ENCODE results near the gene LMNTD2. TPM values are rescaled to one million over a fixed set of nuclear protein-coding genes. Genes with fewer than 3 reads are reported as not detected.
A peak's percentile ranks its signal among the peaks of the same experiment; 100 is the strongest.

Gene LMNTD2
- polyA plus RNA-seq, 2 of the 4 experiments (the other 2 are of a cell fraction), result 2.2 to 3.5 TPM

DNA sequence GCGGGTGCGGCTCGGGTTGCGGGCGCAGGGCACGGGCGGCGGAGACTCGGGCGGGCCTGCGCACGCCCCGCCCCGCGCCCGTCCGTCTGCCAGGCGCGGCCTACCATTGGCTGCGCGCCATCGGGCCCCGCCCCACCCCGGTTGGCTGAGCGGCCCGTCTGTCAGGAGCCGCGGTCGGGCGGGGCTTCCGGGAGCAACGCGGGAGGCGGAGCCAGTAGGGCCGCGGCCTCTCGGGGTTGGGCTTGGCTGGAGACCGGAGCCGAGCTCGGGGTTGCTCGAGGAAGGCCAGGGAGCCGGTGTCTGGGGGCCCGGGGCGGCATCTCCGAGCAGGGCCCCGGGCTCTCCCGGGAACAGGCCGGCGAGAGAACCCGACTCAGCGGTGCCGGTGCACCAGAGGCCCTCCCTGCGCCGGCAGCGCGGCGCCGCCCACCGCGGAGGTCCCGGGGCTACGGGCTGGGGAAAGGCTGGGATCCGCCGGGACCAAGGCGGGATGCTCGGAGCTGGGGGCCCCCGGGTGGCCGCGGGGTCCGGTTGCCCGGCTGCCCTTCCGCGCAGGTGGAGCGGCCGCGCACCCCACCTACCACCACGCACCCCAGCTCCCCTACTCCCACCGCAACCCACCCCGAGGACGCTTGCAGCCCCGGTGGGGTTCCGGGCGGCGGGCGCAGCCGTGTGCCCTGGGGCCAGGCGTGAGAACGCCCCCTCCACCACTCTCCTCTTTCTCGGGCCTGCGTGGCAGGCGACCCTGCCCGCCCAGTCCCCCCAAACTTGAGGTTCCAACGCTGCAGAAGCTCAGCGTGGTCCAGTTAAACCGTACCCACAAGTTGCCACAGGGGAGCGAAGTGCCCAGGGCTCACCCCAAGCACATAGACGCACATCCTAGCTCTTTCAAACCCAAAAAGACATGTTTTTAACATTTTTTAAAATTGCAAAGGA, 24.8 kb downstream of the LMNTD2 start, which contains the start of gene HRAS:
TSS of gene HRAS (minus strand) at position 58 of the 936 bp plus-strand sequence.
- no peak for FAIRE-seq
- CTCF ChIA-PET, result interaction anchor here (0.7 to 5.8 kb wide), 5 partner anchors 9 to 20 kb away, joined by 3 to 40 read pairs (median 5); no protein-coding TSS in a partner anchor
- POLR2A ChIA-PET, result interaction anchor here (0.8 to 1.2 kb wide), 5 partner anchors 9 to 329 kb away, joined by 3 to 4 read pairs (median 4); partner anchors contain the start of genes BET1L, PHRF1 and RIC8A
- TF ChIP-seq POLR2A (IDR thresholded peaks at IDR 0.05; ENCODE audit: low read length) (peak; percentile 79), SREBF2 (IDR thresholded peaks at IDR 0.05) (no peak), CBX8 (IDR thresholded peaks at IDR 0.05) (no peak), MYC (IDR thresholded peaks at IDR 0.05; ENCODE audit: borderline replicate concordance, low read length) (no peak), MAZ (IDR thresholded peaks at IDR 0.05; ENCODE audit: borderline replicate concordance, low read depth, low read length) (no peak), FOSB (CRISPR knock-in tag; IDR thresholded peaks at IDR 0.05) (no peak), FOXS1 (CRISPR knock-in tag; IDR thresholded peaks at IDR 0.05) (no peak), CBX2 (IDR thresholded peaks at IDR 0.05; ENCODE audit: borderline replicate concordance, low read depth) (no peak), ZNF302 (CRISPR knock-in tag; IDR thresholded peaks at IDR 0.05) (no peak), ESRRA (IDR thresholded peaks at IDR 0.05; ENCODE audit: borderline replicate concordance, low read length) (no peak), EP300 (IDR thresholded peaks at IDR 0.05) (no peak), PHF8 (IDR thresholded peaks at IDR 0.05; ENCODE audit: borderline replicate concordance, low read depth) (peak; percentile 79), ZFP36 (IDR thresholded peaks at IDR 0.05; ENCODE audit: borderline replicate concordance, partially characterized antibody) (no peak), RFX5 (IDR thresholded peaks at IDR 0.05) (no peak), KDM1A (IDR thresholded peaks at IDR 0.05; ENCODE audit: low read depth) (no peak), EHMT2 (IDR thresholded peaks at IDR 0.05; ENCODE audit: low read depth) (no peak), JUN (IDR thresholded peaks at IDR 0.05) (peak in 1 of 2 experiments; percentile 85; a peak in 2 of 5 replicates), NFE2L2 (conservative IDR thresholded peaks at IDR 0.05; ENCODE audit: low read length) (no peak), RNF2 (IDR thresholded peaks at IDR 0.05; ENCODE audit: borderline replicate concordance, low read depth) (0 out of 2 replicates have a peak, but pooled peaks have one; percentile 36), ZSCAN20 (CRISPR knock-in tag; IDR thresholded peaks at IDR 0.05) (no peak), HOXA7 (CRISPR knock-in tag; IDR thresholded peaks at IDR 0.05) (no peak)
- TF ChIP-seq, protein P1, sequence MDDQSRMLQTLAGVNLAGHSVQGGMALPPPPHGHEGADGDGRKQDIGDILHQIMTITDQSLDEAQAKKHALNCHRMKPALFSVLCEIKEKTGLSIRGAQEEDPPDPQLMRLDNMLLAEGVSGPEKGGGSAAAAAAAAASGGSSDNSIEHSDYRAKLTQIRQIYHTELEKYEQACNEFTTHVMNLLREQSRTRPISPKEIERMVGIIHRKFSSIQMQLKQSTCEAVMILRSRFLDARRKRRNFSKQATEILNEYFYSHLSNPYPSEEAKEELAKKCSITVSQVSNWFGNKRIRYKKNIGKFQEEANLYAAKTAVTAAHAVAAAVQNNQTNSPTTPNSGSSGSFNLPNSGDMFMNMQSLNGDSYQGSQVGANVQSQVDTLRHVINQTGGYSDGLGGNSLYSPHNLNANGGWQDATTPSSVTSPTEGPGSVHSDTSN (IDR thresholded peaks at IDR 0.05), result peak; percentile 98
- TF ChIP-seq, protein P2, sequence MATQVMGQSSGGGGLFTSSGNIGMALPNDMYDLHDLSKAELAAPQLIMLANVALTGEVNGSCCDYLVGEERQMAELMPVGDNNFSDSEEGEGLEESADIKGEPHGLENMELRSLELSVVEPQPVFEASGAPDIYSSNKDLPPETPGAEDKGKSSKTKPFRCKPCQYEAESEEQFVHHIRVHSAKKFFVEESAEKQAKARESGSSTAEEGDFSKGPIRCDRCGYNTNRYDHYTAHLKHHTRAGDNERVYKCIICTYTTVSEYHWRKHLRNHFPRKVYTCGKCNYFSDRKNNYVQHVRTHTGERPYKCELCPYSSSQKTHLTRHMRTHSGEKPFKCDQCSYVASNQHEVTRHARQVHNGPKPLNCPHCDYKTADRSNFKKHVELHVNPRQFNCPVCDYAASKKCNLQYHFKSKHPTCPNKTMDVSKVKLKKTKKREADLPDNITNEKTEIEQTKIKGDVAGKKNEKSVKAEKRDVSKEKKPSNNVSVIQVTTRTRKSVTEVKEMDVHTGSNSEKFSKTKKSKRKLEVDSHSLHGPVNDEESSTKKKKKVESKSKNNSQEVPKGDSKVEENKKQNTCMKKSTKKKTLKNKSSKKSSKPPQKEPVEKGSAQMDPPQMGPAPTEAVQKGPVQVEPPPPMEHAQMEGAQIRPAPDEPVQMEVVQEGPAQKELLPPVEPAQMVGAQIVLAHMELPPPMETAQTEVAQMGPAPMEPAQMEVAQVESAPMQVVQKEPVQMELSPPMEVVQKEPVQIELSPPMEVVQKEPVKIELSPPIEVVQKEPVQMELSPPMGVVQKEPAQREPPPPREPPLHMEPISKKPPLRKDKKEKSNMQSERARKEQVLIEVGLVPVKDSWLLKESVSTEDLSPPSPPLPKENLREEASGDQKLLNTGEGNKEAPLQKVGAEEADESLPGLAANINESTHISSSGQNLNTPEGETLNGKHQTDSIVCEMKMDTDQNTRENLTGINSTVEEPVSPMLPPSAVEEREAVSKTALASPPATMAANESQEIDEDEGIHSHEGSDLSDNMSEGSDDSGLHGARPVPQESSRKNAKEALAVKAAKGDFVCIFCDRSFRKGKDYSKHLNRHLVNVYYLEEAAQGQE (IDR thresholded peaks at IDR 0.05), result no peak
- TF ChIP-seq, protein P3, sequence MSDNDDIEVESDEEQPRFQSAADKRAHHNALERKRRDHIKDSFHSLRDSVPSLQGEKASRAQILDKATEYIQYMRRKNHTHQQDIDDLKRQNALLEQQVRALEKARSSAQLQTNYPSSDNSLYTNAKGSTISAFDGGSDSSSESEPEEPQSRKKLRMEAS (IDR thresholded peaks at IDR 0.05), result 0 out of 2 replicates have a peak, but pooled peaks have one; percentile 24
- TF ChIP-seq, protein P4, sequence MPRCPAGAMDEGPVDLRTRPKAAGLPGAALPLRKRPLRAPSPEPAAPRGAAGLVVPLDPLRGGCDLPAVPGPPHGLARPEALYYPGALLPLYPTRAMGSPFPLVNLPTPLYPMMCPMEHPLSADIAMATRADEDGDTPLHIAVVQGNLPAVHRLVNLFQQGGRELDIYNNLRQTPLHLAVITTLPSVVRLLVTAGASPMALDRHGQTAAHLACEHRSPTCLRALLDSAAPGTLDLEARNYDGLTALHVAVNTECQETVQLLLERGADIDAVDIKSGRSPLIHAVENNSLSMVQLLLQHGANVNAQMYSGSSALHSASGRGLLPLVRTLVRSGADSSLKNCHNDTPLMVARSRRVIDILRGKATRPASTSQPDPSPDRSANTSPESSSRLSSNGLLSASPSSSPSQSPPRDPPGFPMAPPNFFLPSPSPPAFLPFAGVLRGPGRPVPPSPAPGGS (IDR thresholded peaks at IDR 0.05), result peak; percentile 86; the same call in 2 of the 3 replicates
- TF ChIP-seq, protein P5, sequence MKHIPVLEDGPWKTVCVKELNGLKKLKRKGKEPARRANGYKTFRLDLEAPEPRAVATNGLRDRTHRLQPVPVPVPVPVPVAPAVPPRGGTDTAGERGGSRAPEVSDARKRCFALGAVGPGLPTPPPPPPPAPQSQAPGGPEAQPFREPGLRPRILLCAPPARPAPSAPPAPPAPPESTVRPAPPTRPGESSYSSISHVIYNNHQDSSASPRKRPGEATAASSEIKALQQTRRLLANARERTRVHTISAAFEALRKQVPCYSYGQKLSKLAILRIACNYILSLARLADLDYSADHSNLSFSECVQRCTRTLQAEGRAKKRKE (CRISPR knock-in tag; IDR thresholded peaks at IDR 0.05; ENCODE audit: low read depth), result no peak
- TF ChIP-seq, protein P6, sequence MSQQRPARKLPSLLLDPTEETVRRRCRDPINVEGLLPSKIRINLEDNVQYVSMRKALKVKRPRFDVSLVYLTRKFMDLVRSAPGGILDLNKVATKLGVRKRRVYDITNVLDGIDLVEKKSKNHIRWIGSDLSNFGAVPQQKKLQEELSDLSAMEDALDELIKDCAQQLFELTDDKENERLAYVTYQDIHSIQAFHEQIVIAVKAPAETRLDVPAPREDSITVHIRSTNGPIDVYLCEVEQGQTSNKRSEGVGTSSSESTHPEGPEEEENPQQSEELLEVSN (IDR thresholded peaks at IDR 0.05; ENCODE audit: borderline replicate concordance, low read depth), result no peak; the same call in none of the 2 replicates
- TF ChIP-seq, protein P7, sequence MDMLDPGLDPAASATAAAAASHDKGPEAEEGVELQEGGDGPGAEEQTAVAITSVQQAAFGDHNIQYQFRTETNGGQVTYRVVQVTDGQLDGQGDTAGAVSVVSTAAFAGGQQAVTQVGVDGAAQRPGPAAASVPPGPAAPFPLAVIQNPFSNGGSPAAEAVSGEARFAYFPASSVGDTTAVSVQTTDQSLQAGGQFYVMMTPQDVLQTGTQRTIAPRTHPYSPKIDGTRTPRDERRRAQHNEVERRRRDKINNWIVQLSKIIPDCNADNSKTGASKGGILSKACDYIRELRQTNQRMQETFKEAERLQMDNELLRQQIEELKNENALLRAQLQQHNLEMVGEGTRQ (IDR thresholded peaks at IDR 0.05), result no peak
- Histone ChIP-seq H3K4me1 (peaks cover 12% of the 10 kb centered on the region), H3K4me2 (peak within 1 kb of the TSS; percentile 97), H3K27ac (peak within 1 kb of the TSS; percentile 95 to 98), H3K9me3 (no peaks in the 10 kb centered on the region), H3K4me3 (peak within 1 kb of the TSS; percentile 89)
- peak; percentile 95 to 99 for DNase-seq (ENCODE audit: low read depth in 1 of 2, low spot score in 1 of 2)
- peak; percentile 74 to 94 for ATAC-seq
- WGBS (ENCODE audit: missing lambda C conversion rate), result 25% methylated on average over 16 of the region's 97 CpGs
